Esophagus muscularis mucosa (tissue), 4 donors: Measurements from ENCODE around the gene NTHL1. TPM values are rescaled to one million over a fixed set of nuclear protein-coding genes. Genes with fewer than 3 reads are reported as not detected.
A peak's percentile ranks its signal among the peaks of the same experiment; 100 is the strongest.

Source experiments
- DNase-seq: peaks from one replicate; pipeline ENCODE4 v3.0.0-alpha.2; 2017; ENCODE audit errors: extremely low spot score
- H3K27ac ChIP-seq, 4 donors: fragments of 200-600 bp; sonication (generic); replicated peaks in 1 of 4; 1 replicate in 3 of 4; 2 replicates in 1 of 4; pipeline ENCODE4 v1.5.1; 2016 to 2019; ENCODE audit warnings: mild to moderate bottlenecking in 1 of 4
- H3K27me3 ChIP-seq, 4 donors: fragments of 200-600 bp; sonication (generic); one replicate each; pipeline versions ENCODE4 v1.5.1 to v1.6.0; 2016 to 2019
- H3K36me3 ChIP-seq, 4 donors: fragments of 200-600 bp; sonication (generic); one replicate each; pipeline ENCODE4 v1.5.1; 2016 to 2019
- H3K4me1 ChIP-seq, 4 donors: fragments of 200-600 bp; sonication (generic); one replicate each; pipeline ENCODE4 v1.5.1; 2016 to 2019
- H3K4me3 ChIP-seq, 4 donors: fragments of 200-600 bp; sonication (generic); 1 replicate in 2 of 4; 2 replicates in 2 of 4; pipeline ENCODE4 v1.5.1; 2016 to 2019; ENCODE audit warnings: mild to moderate bottlenecking in 4 of 4, moderate library complexity in 1 of 4
- H3K9me3 ChIP-seq, 4 donors: fragments of 200-600 bp; sonication (generic); 1 replicate in 3 of 4; 2 replicates in 1 of 4; pipeline ENCODE4 v1.5.1; 2016 to 2019
- EP300 ChIP-seq: sonication (generic); formaldehyde crosslinking; IDR thresholded peaks from one replicate; pipeline ENCODE4 v1.6.1; 2017; ENCODE audit warnings: antibody characterized with exemption
- POLR2A ChIP-seq: fragments of 450-650 bp; IDR thresholded peaks from one replicate; pipeline ENCODE4 v1.6.1; 2017; ENCODE audit warnings: antibody characterized with exemption, moderate library complexity, mild to moderate bottlenecking, low read depth
- POLR2AphosphoS5 ChIP-seq, 2 donors: sonication (generic); formaldehyde crosslinking; IDR thresholded peaks; one replicate each; pipeline ENCODE4 v1.6.1; 2017; ENCODE audit warnings: antibody characterized with exemption in 2 of 2
- WGBS: methylation state at CpG from one replicate; pipeline ENCODE4 v1.1.5; 2018; 5-methylcytosine and 5-hydroxymethylcytosine counted together
- intact Hi-C: fragments of 100-400 bp; cut with DNase I; formaldehyde crosslinking; loops from one replicate; pipeline ENCODE4 v1.15.1; 2023
- total RNA-seq, 4 donors: library from RNA; depleted of rRNA; stranded (reverse); fragments of >200 nt; gene quantifications; one replicate each; pipeline versions ENCODE4 v1.1.0 to v1.2.1, GENCODE V29; 2016
- TF ChIP-seq, protein P1 (sequence below), 3 experiments: fragments of 200-600 bp in 2 of 3; fragments of 450-650 bp in 1 of 3; sonication (generic) in 2 of 3; IDR thresholded peaks; one replicate each; pipeline ENCODE4 v1.5.1; 2017 to 2019; ENCODE audit warnings: antibody characterized with exemption in 3 of 3, mild to moderate bottlenecking in 2 of 3, moderate library complexity in 1 of 3

Gene NTHL1
- total RNA-seq, 4 donors from 2014 or later: 11.8 to 25.2 (median 18.9) TPM

DNA sequence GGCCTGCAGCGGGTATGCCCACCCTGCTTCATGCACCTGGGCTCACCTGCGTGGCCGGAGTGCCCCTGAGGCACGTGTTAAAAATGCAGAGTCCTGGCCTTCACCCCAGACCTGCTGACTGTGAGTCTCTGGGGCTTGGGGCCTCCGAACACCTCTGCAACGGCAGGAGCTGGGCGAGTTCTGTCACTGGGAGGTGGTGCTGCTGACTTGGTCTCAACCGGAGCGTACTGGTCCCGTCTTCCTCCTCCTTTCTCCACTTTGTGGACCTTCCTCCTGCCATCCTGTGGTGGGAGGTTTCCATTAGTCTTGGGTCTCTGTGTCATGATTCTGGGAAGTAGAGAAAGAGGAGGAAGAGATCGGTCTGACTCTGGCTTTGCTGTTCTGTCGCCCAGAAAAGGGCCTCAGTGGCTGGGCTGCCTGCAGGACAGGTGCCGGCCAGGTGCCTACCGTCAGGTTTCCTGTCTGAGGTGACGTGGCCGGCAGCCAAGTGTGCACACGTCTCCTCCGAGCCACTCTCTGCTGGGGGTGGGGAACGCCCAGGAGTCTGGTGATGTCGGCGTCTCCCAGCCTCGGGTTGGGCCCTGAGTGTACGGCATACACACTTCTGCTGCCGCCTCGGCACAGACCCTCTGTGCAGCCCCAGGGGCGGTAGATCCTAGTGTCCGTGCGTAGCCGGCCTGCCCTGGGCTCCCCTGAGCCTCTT is 7.1 kb upstream of the NTHL1 start:
- intact Hi-C loops: no loop called here
- TF ChIP-seq POLR2A (no peak), POLR2AphosphoS5 (IDR thresholded peaks at IDR 0.05) (no peak), EP300 (no peak)
- TF ChIP-seq, protein P1, sequence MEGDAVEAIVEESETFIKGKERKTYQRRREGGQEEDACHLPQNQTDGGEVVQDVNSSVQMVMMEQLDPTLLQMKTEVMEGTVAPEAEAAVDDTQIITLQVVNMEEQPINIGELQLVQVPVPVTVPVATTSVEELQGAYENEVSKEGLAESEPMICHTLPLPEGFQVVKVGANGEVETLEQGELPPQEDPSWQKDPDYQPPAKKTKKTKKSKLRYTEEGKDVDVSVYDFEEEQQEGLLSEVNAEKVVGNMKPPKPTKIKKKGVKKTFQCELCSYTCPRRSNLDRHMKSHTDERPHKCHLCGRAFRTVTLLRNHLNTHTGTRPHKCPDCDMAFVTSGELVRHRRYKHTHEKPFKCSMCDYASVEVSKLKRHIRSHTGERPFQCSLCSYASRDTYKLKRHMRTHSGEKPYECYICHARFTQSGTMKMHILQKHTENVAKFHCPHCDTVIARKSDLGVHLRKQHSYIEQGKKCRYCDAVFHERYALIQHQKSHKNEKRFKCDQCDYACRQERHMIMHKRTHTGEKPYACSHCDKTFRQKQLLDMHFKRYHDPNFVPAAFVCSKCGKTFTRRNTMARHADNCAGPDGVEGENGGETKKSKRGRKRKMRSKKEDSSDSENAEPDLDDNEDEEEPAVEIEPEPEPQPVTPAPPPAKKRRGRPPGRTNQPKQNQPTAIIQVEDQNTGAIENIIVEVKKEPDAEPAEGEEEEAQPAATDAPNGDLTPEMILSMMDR (IDR thresholded peaks at IDR 0.05): no peak
- Histone ChIP-seq H3K9me3 (no peaks in the 10 kb centered on the region), H3K4me3 (no peak overlapping the region), H3K4me1 (no peaks in the 10 kb centered on the region), H3K36me3 (peaks cover 30 to 95% (median 87%) of the 10 kb centered on the region in 4 donors), H3K27me3 (no peaks in the 10 kb centered on the region), H3K27ac (no peak overlapping the region)
- 88% methylated on average over 28 of the region's 29 CpGs for WGBS
- no peak for DNase-seq

DNA sequence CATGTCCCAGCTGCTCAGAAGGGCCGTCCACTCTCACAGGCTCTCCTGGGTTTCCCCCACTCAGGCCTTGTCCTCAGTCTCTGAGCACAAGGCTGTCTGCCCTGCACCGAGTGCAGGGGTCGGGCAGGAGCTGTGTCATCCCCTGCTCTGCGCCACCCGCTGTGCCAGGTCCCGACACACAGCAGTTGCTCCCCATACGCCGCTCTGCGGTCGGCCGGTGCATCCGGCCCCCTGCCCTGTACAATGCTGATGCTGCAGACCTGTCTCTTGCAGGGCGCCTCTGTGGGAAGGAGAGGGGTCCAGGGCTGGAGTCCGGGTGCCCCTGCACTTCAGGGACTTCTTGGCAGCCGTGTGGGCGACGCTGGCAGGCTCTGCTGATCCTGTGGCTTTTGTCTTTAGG is 6.3 kb upstream of the NTHL1 start:
- peaks cover 30 to 88% (median 82%) of the 10 kb centered on the region in 4 donors for H3K36me3 ChIP-seq
- WGBS: 93% methylated on average over 17 of the region's 17 CpGs
- H3K27ac ChIP-seq: no peak overlapping the region
- H3K4me3 ChIP-seq: no peak overlapping the region
- TF ChIP-seq EP300 (no peak), POLR2A (no peak)
- no peaks in the 10 kb centered on the region for H3K9me3 ChIP-seq
- DNase-seq: no peak
- intact Hi-C loops: no loop called here
- H3K4me1 ChIP-seq: peaks cover 5 to 8% (median 7%) of the 10 kb centered on the region in 4 donors
- no peaks in the 10 kb centered on the region for H3K27me3 ChIP-seq

DNA sequence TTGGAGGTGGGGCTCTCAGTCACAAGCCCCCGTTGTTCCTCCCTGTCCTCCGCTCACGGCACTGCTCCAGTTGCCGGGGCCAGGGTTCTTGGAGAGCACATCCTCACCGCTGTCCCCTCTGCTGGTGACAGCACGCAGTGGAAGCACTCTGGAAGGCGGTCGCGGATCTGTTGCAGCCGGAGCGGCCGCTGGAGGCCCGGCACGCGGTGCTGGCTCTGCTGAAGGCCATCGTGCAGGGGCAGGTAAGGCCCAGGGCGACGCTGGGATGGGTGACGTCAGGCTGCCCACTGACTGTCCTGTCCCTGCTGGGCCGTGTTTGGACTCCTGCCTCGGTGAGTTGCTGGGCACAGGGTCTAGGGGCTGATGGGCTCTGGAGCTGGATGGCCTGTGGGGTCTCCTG is 5.6 kb upstream of the NTHL1 start:
- Histone ChIP-seq H3K36me3 (peaks cover 23 to 81% (median 75%) of the 10 kb centered on the region in 4 donors), H3K9me3 (no peaks in the 10 kb centered on the region), H3K27ac (no peak overlapping the region), H3K27me3 (no peaks in the 10 kb centered on the region), H3K4me1 (peaks cover 11 to 14% (median 14%) of the 10 kb centered on the region in 4 donors), H3K4me3 (no peak overlapping the region)
- DNase-seq: no peak
- 88% methylated on average over 10 of the region's 21 CpGs for WGBS
- TF ChIP-seq, protein P1 (IDR thresholded peaks at IDR 0.05): no peak
- TF ChIP-seq POLR2A (no peak), EP300 (no peak), POLR2AphosphoS5 (IDR thresholded peaks at IDR 0.05) (no peak)
- intact Hi-C loops: no loop called here

DNA sequence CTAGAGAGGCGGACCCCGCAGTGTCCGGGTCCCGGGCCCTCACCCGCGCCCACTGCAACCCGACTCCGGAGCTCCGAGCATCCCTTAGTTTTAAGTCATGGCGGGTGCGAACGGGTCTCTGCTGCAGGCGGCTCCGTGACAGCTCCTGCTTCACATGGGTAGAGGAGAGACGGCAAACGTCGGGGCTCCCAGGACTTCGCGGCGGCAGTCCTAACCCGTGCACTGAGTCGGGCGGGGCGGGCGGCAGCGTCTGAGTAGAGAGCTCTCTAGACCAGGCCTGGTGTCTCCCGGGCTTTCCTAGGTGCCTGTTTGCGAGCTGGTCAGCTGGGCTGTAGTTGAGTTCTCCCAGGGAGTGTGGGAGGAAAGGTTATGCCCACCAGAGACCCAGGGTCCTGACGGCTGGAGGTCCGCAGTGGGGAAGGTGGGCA is 496 bp upstream of the NTHL1 start:
- Histone ChIP-seq H3K4me1 (peaks cover 48 to 57% (median 52%) of the 10 kb centered on the region in 4 donors), H3K4me3 (peak overlapping the region; percentile 74 to 92 (median 88)), H3K27ac (peak overlapping the region; percentile 79 to 81 (median 80)), H3K27me3 (no peaks in the 10 kb centered on the region), H3K36me3 (peaks cover 3 to 46% (median 33%) of the 10 kb centered on the region in 4 donors), H3K9me3 (no peaks in the 10 kb centered on the region)
- TF ChIP-seq, protein P1 (IDR thresholded peaks at IDR 0.05): no peak
- no peak for TF ChIP-seq POLR2A
- TF ChIP-seq POLR2AphosphoS5 (IDR thresholded peaks at IDR 0.05): no peak
- no peak for TF ChIP-seq EP300
- no peak for DNase-seq
- intact Hi-C loops: no loop called here
- 0% methylated on average over 1 of the region's 30 CpGs for WGBS

DNA sequence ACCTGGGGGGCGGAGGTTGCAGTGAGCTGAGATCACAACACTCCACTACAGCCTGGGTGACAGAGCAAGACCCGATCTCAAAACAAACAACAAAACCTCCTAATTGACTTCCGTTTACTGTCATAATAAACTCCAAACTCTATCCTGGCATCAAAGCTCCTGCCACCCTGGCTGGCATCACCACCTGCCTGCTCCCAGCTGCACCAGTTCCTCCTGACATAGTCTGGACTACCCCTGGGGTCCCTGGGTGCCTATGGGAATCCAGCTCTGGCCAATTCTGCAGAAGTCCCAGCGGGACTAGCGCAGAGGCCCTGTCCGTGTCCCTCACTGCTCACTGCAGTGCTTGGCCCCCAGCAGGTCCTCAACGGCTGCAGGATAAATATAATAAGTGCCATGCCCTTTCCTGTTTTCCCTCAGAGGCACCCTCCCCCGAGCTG is 723 bp downstream of the NTHL1 start:
- no peak for TF ChIP-seq POLR2A
- TF ChIP-seq POLR2AphosphoS5 (IDR thresholded peaks at IDR 0.05): peak; percentile 5 to 43
- Histone ChIP-seq H3K27ac (peak overlapping the region; percentile 79 to 81 (median 80)), H3K9me3 (no peaks in the 10 kb centered on the region), H3K27me3 (no peaks in the 10 kb centered on the region), H3K4me3 (peak overlapping the region; percentile 74 to 92 (median 88)), H3K36me3 (peaks cover 0 to 40% (median 21%) of the 10 kb centered on the region in 4 donors), H3K4me1 (peaks cover 56 to 68% (median 62%) of the 10 kb centered on the region in 4 donors)
- WGBS: 16% methylated on average over 8 of the region's 8 CpGs
- intact Hi-C loops: no loop called here
- DNase-seq: no peak
